ENCODE results near the gene PTOV1. TPM values are rescaled to one million over a fixed set of nuclear protein-coding genes. Genes with fewer than 3 reads are reported as not detected.

Gene PTOV1
- total and polyA plus RNA-seq, 2 of the 13 experiments (the other 11 are each of a cell fraction or from before 2014, with no cell fraction given): 63.5 to 68.5 TPM

GRCh38 chr19:49850221-49850486 lies 805 bp upstream of the PTOV1 start (continued):
- TF ChIP-seq, protein P1, sequence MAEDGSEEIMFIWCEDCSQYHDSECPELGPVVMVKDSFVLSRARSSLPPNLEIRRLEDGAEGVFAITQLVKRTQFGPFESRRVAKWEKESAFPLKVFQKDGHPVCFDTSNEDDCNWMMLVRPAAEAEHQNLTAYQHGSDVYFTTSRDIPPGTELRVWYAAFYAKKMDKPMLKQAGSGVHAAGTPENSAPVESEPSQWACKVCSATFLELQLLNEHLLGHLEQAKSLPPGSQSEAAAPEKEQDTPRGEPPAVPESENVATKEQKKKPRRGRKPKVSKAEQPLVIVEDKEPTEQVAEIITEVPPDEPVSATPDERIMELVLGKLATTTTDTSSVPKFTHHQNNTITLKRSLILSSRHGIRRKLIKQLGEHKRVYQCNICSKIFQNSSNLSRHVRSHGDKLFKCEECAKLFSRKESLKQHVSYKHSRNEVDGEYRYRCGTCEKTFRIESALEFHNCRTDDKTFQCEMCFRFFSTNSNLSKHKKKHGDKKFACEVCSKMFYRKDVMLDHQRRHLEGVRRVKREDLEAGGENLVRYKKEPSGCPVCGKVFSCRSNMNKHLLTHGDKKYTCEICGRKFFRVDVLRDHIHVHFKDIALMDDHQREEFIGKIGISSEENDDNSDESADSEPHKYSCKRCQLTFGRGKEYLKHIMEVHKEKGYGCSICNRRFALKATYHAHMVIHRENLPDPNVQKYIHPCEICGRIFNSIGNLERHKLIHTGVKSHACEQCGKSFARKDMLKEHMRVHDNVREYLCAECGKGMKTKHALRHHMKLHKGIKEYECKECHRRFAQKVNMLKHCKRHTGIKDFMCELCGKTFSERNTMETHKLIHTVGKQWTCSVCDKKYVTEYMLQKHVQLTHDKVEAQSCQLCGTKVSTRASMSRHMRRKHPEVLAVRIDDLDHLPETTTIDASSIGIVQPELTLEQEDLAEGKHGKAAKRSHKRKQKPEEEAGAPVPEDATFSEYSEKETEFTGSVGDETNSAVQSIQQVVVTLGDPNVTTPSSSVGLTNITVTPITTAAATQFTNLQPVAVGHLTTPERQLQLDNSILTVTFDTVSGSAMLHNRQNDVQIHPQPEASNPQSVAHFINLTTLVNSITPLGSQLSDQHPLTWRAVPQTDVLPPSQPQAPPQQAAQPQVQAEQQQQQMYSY (CRISPR knock-in tag; IDR thresholded peaks at IDR 0.05): no peak
- TF ChIP-seq ETV5 (CRISPR knock-in tag; IDR thresholded peaks at IDR 0.05; ENCODE audit: borderline replicate concordance) (0 out of 2 replicates have a peak, but pooled peaks have one; percentile 1), ZNF350 (CRISPR knock-in tag; IDR thresholded peaks at IDR 0.05; ENCODE audit: borderline replicate concordance, low read depth) (no peak), CBFB (CRISPR knock-in tag; IDR thresholded peaks at IDR 0.05) (no peak), SMARCC2 (IDR thresholded peaks at IDR 0.05) (no peak), MAF1 (CRISPR knock-in tag; IDR thresholded peaks at IDR 0.05; ENCODE audit: borderline replicate concordance) (0 out of 2 replicates have a peak, but pooled peaks have one; percentile 3), SOX6 (IDR thresholded peaks at IDR 0.05) (no peak), SOX6 (CRISPR knock-in tag; IDR thresholded peaks at IDR 0.05) (no peak), ZNF512 (CRISPR knock-in tag; IDR thresholded peaks at IDR 0.05) (no peak), ZBTB38 (CRISPR knock-in tag; IDR thresholded peaks at IDR 0.05) (0 out of 2 replicates have a peak, but pooled peaks have one; percentile 29), ZNF644 (CRISPR knock-in tag; IDR thresholded peaks at IDR 0.05; ENCODE audit: low read depth) (no peak), BHLHE40 (IDR thresholded peaks at IDR 0.05; ENCODE audit: low read length) (no peak), ZNF605 (CRISPR knock-in tag; IDR thresholded peaks at IDR 0.05) (0 out of 2 replicates have a peak, but pooled peaks have one; percentile 33), ZKSCAN8 (CRISPR knock-in tag; IDR thresholded peaks at IDR 0.05; ENCODE audit: borderline replicate concordance) (0 out of 2 replicates have a peak, but pooled peaks have one; percentile 34)

All from HepG2 (cell line).